ENCODE data around the gene NFIC.

- peak in 1 of 3 experiments; percentile 32 for TF ChIP-seq CTCF (IDR thresholded peaks at IDR 0.05)
- TF ChIP-seq POLR2A (IDR thresholded peaks at IDR 0.05) = no peak
- no peak for TF ChIP-seq POLR2AphosphoS5 (IDR thresholded peaks at IDR 0.05; ENCODE audit: insufficient read depth in 1 of 2, low read depth in 1 of 2)
Measured at GRCh38 chr19:3370214-3370720, 3.9 kb downstream of the NFIC start.
